SK-MEL-5 (cell line): ENCODE results near the gene XIRP2. TPM values are rescaled to one million over a fixed set of nuclear protein-coding genes. Genes with fewer than 3 reads are reported as not detected.

ENCODE experiments used
- DNase-seq: peaks from one replicate; pipeline ENCODE4 v3.0.0-alpha.2; 2016; ENCODE audit warnings: low read depth, low spot score
- in situ Hi-C: cut with HindIII; loops from 2 replicates; pipeline ENCODE4 v1.10.0; 2016; ENCODE audit warnings: low sequenced_read_pairs, high pct_unique_total_duplicates, low pct_unique_long_range_greater_than_20kb
- total RNA-seq: library from RNA; depleted of rRNA; stranded (reverse); fragments of >200 nt; shearing (Covaris generic); gene quantifications from 2 replicates; pipeline ENCODE4 v1.2.3, GENCODE V29; 2014

The XIRP2 gene
- total RNA-seq, 1 experiment from 2014 or later, result not detected

- no peak for DNase-seq
- in situ Hi-C loops, result no loop called here
Observed at GRCh38 chr2:166924967-166925366, 36.7 kb downstream of the XIRP2 start.

GRCh38 chr2:166926657-166927056 is 38.4 kb downstream of the XIRP2 start:
- DNase-seq, result no peak
- in situ Hi-C loops, result no loop called here

GRCh38 chr2:166932032-166932431 is 43.8 kb downstream of the XIRP2 start:
- DNase-seq, result peak; percentile 2
- in situ Hi-C loops, result no loop called here

GRCh38 chr2:166934817-166935216 is 46.5 kb downstream of the XIRP2 start:
- peak; percentile 32 for DNase-seq
- in situ Hi-C loops, result no loop called here

- in situ Hi-C loops, result no loop called here
Observed at GRCh38 chr2:166942377-166942776, 54.1 kb downstream of the XIRP2 start.

GRCh38 chr2:166944909-166945308 is 56.6 kb downstream of the XIRP2 start:
- in situ Hi-C loops, result no loop called here
- no peak for DNase-seq

More at GRCh38 chr2:166942377-166942776, 54.1 kb downstream of the XIRP2 start:
- DNase-seq, result no peak

GRCh38 chr2:166957686-166958085 is 69.4 kb downstream of the XIRP2 start:
- DNase-seq, result no peak
- in situ Hi-C loops, result no loop called here

GRCh38 chr2:166958986-166959481 is 70.8 kb downstream of the XIRP2 start:
- DNase-seq, result no peak
- in situ Hi-C loops, result no loop called here

- DNase-seq, result peak; percentile 60
- in situ Hi-C loops, result no loop called here
Observed at GRCh38 chr2:166959556-166959955, 71.3 kb downstream of the XIRP2 start.

GRCh38 chr2:166960702-166961270 is 72.5 kb downstream of the XIRP2 start:
- no peak for DNase-seq
- in situ Hi-C loops, result no loop called here

GRCh38 chr2:166961933-166962332 is 73.7 kb downstream of the XIRP2 start:
- in situ Hi-C loops, result no loop called here
- DNase-seq, result no peak

GRCh38 chr2:166969486-166969885 is 81.2 kb downstream of the XIRP2 start:
- no peak for DNase-seq
- in situ Hi-C loops, result no loop called here

GRCh38 chr2:166972002-166972401 is 83.7 kb downstream of the XIRP2 start:
- no peak for DNase-seq
- in situ Hi-C loops, result no loop called here

GRCh38 chr2:166972418-166972817 is 84.1 kb downstream of the XIRP2 start:
- in situ Hi-C loops, result no loop called here
- no peak for DNase-seq

- no peak for DNase-seq
Observed at GRCh38 chr2:166984188-166984587, 95.9 kb downstream of the XIRP2 start.

GRCh38 chr2:166984797-166985196 is 96.5 kb downstream of the XIRP2 start:
- no peak for DNase-seq
- in situ Hi-C loops, result no loop called here

More at GRCh38 chr2:166984188-166984587, 95.9 kb downstream of the XIRP2 start:
- in situ Hi-C loops, result no loop called here

- DNase-seq, result no peak
- in situ Hi-C loops, result no loop called here
Observed at GRCh38 chr2:166994588-166995336, 106.5 kb downstream of the XIRP2 start.

- in situ Hi-C loops, result no loop called here
- no peak for DNase-seq
Observed at GRCh38 chr2:166996465-166996864, 108.2 kb downstream of the XIRP2 start.

GRCh38 chr2:167001165-167001564 is 112.9 kb downstream of the XIRP2 start:
- in situ Hi-C loops, result no loop called here
- DNase-seq, result no peak
